ENCODE data around the gene PPP1R1B.
"Not testable (repeated sequence)": the region's sequence is repeated elsewhere in the genome, so short reads cannot be mapped to it uniquely, and the experiment has no call there.

PPP1R1B gene

DNA sequence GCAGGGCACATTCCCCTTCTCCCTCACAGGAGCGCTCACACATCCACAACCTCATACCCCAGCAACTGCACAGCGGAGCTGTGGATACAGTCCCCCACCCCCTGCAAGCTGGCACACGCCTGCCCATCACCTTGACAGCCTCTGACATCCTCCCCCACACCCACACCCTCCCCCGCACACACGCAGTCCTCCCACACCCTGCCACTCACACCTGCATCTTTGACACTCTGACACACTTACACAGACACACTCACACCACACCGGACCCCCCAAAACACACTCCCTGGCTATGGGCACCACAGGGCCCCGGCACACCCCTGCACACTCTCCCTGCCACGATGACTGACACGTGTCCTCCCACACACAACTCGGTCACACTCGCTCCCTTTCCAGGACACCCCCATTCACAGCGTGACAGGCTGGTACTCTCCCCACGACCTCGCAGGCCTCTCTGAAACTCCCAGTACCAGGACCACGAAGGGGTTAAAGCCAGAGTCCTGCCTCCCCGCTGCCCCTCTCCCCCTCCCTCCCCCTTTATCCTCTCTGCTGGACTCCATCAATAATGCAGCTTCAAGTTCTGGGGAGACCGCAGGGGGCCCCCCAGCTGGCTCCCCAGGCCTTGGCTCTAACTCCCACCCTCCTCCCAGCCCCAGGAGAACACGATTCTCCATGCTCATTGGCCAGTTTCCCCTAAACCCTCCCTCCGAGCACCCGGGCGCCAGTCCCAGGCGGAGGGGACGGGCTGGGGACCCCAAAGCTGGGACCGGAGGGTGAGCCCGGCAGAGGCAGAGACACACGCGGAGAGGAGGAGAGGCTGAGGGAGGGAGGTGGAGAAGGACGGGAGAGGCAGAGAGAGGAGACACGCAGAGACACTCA, at the start of gene PPP1R1B:
Gene PPP1R1B, plus strand, starts transcription at position 782 of the 876 bp plus-strand sequence. CDS start 441 bp downstream, outside the sequence.
- no peak for DNase-seq (ENCODE audit: low read depth in 2 of 2)

DNA sequence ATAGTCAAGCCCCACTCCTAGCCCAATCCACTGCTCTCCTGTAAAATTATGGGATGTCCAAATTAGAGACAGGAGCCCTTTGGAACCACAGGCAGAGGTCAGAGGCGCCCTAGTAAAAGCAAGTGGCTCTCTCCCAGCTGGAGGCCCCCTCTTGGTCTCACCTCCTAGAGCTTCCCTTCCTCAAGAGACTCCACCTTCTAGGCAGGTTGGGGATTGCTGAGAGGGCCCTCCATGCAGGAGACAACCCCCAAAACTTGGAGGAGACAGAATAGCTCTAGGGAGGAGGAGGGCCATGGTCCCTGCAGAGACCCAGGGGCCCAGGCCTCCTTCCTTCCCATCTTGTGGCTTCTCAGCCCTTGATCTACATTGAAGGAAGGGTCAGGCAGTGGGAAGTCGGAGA, 48.5 kb upstream of the PPP1R1B start:
- no peak for DNase-seq (ENCODE audit: low read depth in 2 of 2)

DNA sequence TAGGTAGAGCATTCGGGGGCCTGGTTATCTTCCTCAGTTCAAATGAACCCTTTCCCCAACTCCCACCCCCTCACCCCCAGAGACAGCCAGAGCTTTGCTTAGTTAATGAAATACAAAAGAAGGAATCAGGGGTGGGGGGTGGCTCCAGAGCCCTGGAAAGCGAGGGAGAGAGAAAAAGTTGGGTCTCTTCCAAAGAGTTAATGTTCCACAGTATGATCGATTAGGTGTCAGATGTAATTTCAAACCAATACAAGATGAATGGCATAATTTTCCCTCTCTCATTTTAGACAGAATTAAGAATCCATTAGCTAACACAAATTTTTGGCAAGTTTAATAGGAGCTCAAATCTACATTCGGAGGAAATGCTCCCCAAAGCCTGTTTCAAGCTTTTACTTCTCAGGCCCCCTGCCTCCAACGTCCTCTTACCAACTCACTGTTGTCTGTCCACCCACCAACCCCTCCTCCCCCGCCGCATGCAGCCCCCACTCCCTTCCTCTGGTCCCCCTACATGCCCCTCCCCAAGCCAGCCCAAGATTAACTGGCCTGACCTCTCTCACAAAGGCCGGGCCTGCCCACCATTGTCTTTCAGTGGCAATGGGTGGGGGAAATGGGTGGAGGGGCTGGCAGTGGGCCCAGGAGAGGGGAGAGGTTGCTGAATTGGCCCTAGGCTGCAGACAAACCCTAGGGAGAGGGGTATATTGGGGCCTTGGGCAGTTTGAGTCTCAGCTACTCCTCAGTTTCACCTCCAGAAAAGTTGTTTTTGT, 47.3 kb upstream of the PPP1R1B start:
- no peak for DNase-seq (ENCODE audit: low read depth in 2 of 2)

DNA sequence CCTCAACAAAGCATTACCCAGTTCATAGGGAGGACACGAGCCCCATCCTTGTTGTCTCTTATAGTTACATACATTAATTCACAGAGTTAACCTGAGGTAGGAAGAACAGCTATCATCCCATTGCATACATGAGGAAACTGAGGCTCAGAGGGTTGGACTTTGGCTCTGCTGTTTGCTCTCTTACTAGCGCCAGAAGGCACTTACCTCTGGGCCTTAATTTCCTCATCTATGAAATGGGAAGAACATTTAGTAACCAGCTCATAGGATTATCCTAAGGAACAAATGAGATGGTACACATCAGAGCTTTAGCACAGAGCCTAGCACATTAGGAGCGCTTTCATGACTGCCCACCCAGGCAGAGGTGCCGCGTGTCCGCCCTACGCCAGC, 46.7 kb upstream of the PPP1R1B start:
- no peak for DNase-seq (ENCODE audit: low read depth in 2 of 2)

- DNase-seq (ENCODE audit: low read depth in 2 of 2) = no peak
Measured at GRCh38 chr17:39581071-39581758, 45.5 kb upstream of the PPP1R1B start.

GRCh38 chr17:39581759-39582085, 45.0 kb upstream of the PPP1R1B start:
- no peak for DNase-seq (ENCODE audit: low read depth in 2 of 2)

- no peak for DNase-seq (ENCODE audit: low read depth in 2 of 2)
Measured at GRCh38 chr17:39582658-39583057, 44.1 kb upstream of the PPP1R1B start.

DNA sequence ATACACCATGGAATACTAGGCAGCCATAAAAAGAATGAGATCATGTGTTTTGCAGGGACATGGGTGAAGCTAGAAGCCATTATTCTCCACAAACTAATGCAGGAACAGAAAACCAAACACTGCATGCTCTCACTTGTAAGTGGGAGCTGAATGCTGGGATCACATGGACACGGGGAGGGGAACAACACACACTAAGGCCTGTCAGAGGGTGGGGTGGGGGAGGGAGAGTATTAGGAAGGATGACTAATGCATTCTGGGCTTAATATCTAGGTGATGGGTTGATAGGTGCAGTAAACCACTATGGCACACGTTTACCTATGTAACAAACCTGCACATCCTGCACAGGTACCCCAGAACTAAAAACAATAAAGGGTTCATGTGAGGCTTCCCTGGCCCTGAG, 36.6 kb upstream of the PPP1R1B start:
- DNase-seq (ENCODE audit: low read depth in 2 of 2) = not testable (repeated sequence)

GRCh38 chr17:39591958-39592954, 34.5 kb upstream of the PPP1R1B start:
- DNase-seq (ENCODE audit: low read depth in 2 of 2) = no peak

DNA sequence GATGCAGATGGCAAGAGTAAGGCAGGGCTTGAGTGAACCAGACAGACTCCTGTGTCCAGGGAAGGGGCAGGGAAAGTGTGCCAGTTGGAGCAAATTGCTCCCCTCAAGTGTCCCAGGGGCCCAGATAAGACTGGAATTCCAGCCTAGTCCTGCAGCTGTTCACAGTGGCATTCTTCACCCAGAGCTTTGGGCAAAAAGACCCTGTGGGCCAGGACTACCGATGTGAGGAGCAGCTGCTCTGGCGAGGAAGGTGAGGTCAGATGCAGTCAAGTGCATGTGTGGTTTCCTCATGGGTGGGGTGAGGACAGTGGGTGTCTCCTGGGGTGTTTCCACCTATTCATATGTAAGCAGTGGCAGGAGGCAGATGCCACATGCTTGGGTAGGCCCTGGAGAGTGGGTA, 33.4 kb upstream of the PPP1R1B start:
- DNase-seq (ENCODE audit: low read depth in 2 of 2) = no peak

GRCh38 chr17:39595294-39595693, 31.5 kb upstream of the PPP1R1B start:
- DNase-seq (ENCODE audit: low read depth in 2 of 2) = no peak

DNA sequence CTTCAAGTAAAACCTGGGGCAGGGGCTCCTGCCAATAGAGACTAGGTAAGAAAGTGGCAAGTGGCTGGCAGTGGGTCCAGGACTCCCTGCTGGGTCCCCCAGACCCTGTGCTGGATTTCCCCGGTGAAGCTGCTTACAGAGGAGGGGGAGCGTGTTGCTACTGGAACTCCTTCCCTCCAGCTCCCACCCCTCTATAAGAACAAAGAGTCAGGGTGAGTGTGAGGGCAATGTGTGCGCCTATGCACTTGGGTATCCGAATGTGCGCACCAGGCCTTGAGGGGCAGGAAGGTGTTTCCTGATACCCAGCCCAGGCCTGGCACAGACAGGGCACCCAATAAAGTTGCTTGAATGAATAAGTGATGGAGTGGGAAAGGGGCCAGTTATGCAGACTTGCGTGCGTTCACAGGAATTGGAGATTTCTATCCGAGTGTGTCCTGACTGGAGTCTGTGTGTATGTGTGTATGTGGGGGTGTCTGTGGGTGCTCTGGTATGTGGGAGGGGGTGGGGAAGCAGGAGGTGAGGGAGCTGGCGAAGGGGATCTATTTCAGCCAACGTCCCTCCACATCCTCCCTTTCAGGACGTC, 30.7 kb upstream of the PPP1R1B start:
- DNase-seq (ENCODE audit: low read depth in 2 of 2) = no peak

GRCh38 chr17:39596543-39597267, 30.0 kb upstream of the PPP1R1B start:
- no peak for DNase-seq (ENCODE audit: low read depth in 2 of 2)

- DNase-seq (ENCODE audit: low read depth in 2 of 2) = no peak
Measured at GRCh38 chr17:39597372-39598046, 29.2 kb upstream of the PPP1R1B start.

DNA sequence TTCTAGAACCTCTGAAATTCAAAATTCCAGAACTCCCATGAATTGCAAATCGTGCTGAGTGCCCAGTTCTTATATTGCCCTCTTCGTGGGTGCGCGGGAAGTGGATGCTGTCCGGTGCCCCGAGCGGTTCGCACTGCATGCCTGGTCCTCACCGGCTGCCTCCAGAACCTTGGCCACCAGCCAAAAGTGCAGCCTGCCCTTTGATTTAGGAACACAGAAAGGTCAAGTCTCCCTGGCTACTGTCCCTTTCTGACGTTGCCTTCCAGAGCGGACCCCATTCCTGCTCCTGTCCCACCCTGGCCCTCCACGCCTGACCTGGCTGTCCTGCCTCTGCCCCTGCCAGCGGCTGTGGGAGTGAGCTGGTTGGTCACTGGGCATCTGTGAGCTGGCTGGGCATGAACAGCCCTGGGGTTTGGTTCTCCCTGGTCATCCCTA, 28.7 kb upstream of the PPP1R1B start:
- DNase-seq (ENCODE audit: low read depth in 2 of 2) = no peak

- no peak for DNase-seq (ENCODE audit: low read depth in 2 of 2)
Measured at GRCh38 chr17:39598630-39599003, 28.1 kb upstream of the PPP1R1B start.

DNA sequence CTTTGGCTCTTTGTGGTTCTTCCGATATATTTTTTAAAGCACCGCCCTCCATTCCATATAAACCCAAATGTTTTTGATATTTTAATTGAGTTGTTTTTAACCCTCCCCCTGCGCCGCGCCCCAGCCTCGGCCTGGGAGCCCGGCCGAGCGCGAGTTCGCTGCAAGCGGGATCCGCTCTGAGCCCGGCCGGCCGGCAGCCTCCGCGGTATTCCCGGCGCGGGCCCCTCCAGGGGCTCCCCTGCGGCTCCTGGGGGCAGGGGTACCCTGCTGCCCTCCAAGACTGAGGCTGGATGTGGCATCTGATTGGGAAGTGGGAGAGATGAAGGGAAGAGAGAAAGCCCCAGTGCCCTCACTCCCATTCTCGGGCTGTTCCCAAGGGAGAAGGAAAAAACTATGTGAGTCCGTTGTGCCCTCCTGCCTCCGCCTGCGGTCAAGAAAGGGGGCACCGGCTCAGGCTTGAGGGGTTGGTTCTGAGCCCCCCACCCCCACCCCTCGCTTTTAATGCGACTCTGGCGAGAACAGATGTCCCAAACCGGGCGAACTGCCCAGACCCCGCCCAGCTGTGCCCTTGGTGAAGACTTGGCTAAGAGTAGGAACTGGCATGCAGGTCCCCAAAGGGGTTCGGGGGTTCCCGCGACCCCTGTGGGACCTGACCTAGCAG, 27.6 kb upstream of the PPP1R1B start:
- no peak for DNase-seq (ENCODE audit: low read depth in 2 of 2)

DNA sequence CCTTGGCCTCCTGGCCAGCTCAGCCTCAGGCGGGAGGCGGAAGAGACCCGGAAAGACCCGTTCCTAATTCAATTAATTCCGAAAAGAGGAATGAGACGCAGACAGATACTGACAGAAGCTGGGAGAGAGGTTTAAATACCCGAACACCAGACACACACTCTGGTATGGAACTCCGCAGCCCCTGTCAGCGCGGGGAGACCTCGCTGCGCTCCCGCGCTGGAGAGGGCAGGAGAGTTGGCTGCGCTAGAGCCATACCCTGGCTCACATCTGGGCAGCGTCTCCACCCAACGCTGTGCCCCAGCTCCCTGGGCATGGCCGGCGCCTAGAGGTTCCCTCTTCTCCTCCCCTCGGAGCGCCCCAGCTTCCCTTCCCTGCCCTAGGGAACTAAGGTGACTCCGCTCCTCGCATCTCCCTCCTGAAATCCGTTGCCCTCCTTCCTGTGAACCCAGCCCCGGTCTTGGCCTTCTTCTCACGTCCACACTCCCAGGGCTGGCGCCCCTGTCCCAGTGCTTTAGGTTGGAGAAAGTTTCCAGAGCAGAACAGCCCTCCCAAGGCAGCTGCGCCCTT, 27.0 kb upstream of the PPP1R1B start:
- no peak for DNase-seq (ENCODE audit: low read depth in 2 of 2)

Measured in activated CD4-positive, alpha-beta T cell treated with anti-CD3 and anti-CD28 coated beads for 24 hours (primary cell).